Immature natural killer cell (primary cell): ENCODE measurements around the gene SLC9C2. TPM values are rescaled to one million over a fixed set of nuclear protein-coding genes. Genes with fewer than 3 reads are reported as not detected.
"Not testable (repeated sequence)": the region's sequence is repeated elsewhere in the genome, so short reads cannot be mapped to it uniquely, and the experiment has no call there.

Experiments
- DNase-seq, 3 donors: peaks; one replicate each; pipeline ENCODE4 v3.0.0; 2022; ENCODE audit warnings: mixed read lengths in 1 of 3
- H3K27ac Mint-ChIP-seq, 6 donors: one replicate each; pipeline ENCODE4 v1.8.0; 2020; ENCODE audit warnings: mixed read lengths in 6 of 6, mild to moderate bottlenecking in 5 of 6, inconsistent platforms in 4 of 6, moderate library complexity in 3 of 6
- H3K27me3 Mint-ChIP-seq, 3 donors: one replicate each; pipeline ENCODE4 v1.8.0; 2020 to 2021; ENCODE audit warnings: low read depth in 3 of 3, mild to moderate bottlenecking in 3 of 3, mixed read lengths in 3 of 3, moderate library complexity in 3 of 3, inconsistent platforms in 1 of 3
- H3K36me3 Mint-ChIP-seq, 3 donors: one replicate each; pipeline ENCODE4 v1.8.0; 2020; ENCODE audit warnings: mixed read lengths in 3 of 3, inconsistent platforms in 2 of 3, mild to moderate bottlenecking in 2 of 3
- H3K4me1 Mint-ChIP-seq, 2 donors: one replicate each; pipeline ENCODE4 v1.8.0; 2020; ENCODE audit warnings: inconsistent platforms in 2 of 2, mild to moderate bottlenecking in 2 of 2, mixed read lengths in 2 of 2, moderate library complexity in 1 of 2
- H3K4me3 Mint-ChIP-seq, 5 donors: one replicate each; pipeline ENCODE4 v1.8.0; 2020; ENCODE audit warnings: mild to moderate bottlenecking in 5 of 5, mixed read lengths in 5 of 5, inconsistent platforms in 3 of 5, moderate library complexity in 3 of 5
- H3K9me3 Mint-ChIP-seq, 6 donors: one replicate each; pipeline ENCODE4 v1.8.0; 2020; ENCODE audit warnings: mild to moderate bottlenecking in 6 of 6, mixed read lengths in 6 of 6, inconsistent platforms in 4 of 6, moderate library complexity in 3 of 6
- polyA plus RNA-seq, 3 donors: library from polyadenylated mRNA; unstranded; fragments of 300-500 nt; fragmentation: Illumina TruSeq; gene quantifications; one replicate each; pipeline ENCODE4 v1.2.3, GENCODE V29; 2021

SLC9C2 gene
- polyA plus RNA-seq, 3 donors from 2014 or later: not detected

- Mint-ChIP-seq H3K27me3 (peaks cover 0 to 9% (median 4%) of the 10 kb centered on the region in 3 donors), H3K4me1 (no peaks in the 10 kb centered on the region), H3K36me3 (no peaks in the 10 kb centered on the region), H3K4me3 (no peak overlapping the region), H3K27ac (no peak overlapping the region), H3K9me3 (no peaks in the 10 kb centered on the region)
- DNase-seq: no peak
Observed at GRCh38 chr1:173502104-173502503, 100.8 kb downstream of the SLC9C2 start.

GRCh38 chr1:173499729-173500128 is 103.1 kb downstream of the SLC9C2 start:
- Mint-ChIP-seq H3K36me3 (no peaks in the 10 kb centered on the region), H3K9me3 (no peaks in the 10 kb centered on the region), H3K27ac (no peak overlapping the region), H3K4me1 (no peaks in the 10 kb centered on the region), H3K4me3 (no peak overlapping the region), H3K27me3 (peaks cover 0 to 9% (median 2%) of the 10 kb centered on the region in 3 donors)
- no peak for DNase-seq

GRCh38 chr1:173496757-173497320 is 106.0 kb downstream of the SLC9C2 start:
- H3K36me3 Mint-ChIP-seq: peaks cover 0 to 7% (median 0%) of the 10 kb centered on the region in 3 donors

GRCh38 chr1:173495609-173496267 is 107.1 kb downstream of the SLC9C2 start:
- H3K27ac Mint-ChIP-seq: no peak overlapping the region
- H3K4me3 Mint-ChIP-seq: no peak overlapping the region
- H3K4me1 Mint-ChIP-seq: no peaks in the 10 kb centered on the region
- no peaks in the 10 kb centered on the region for H3K9me3 Mint-ChIP-seq
- no peaks in the 10 kb centered on the region for H3K27me3 Mint-ChIP-seq
- H3K36me3 Mint-ChIP-seq: peaks cover 0 to 7% (median 0%) of the 10 kb centered on the region in 3 donors
- no peak for DNase-seq

More at GRCh38 chr1:173496757-173497320, 106.0 kb downstream of the SLC9C2 start:
- DNase-seq: no peak
- Mint-ChIP-seq H3K27ac (no peak overlapping the region), H3K27me3 (peaks cover 0 to 2% (median 0%) of the 10 kb centered on the region in 3 donors), H3K4me1 (no peaks in the 10 kb centered on the region), H3K9me3 (no peaks in the 10 kb centered on the region), H3K4me3 (no peak overlapping the region)

GRCh38 chr1:173493125-173493524 is 109.7 kb downstream of the SLC9C2 start:
- not testable (repeated sequence) for H3K27me3 Mint-ChIP-seq, H3K9me3 Mint-ChIP-seq, H3K4me1 Mint-ChIP-seq, DNase-seq, H3K4me3 Mint-ChIP-seq
- Mint-ChIP-seq H3K36me3 (peaks cover 10 to 31% (median 14%) of the 10 kb centered on the region in 3 donors), H3K27ac (peak overlapping the region in 1 of 6 donors; percentile 20)

GRCh38 chr1:173491508-173491907 is 111.4 kb downstream of the SLC9C2 start:
- no peaks in the 10 kb centered on the region for H3K9me3 Mint-ChIP-seq
- no peaks in the 10 kb centered on the region for H3K27me3 Mint-ChIP-seq
- H3K36me3 Mint-ChIP-seq: peaks cover 21 to 42% (median 22%) of the 10 kb centered on the region in 3 donors
- no peak overlapping the region for H3K4me3 Mint-ChIP-seq
- H3K4me1 Mint-ChIP-seq: no peaks in the 10 kb centered on the region
- no peak overlapping the region for H3K27ac Mint-ChIP-seq
- no peak for DNase-seq

- H3K36me3 Mint-ChIP-seq: peaks cover 31 to 56% (median 33%) of the 10 kb centered on the region in 3 donors
- H3K27me3 Mint-ChIP-seq: no peaks in the 10 kb centered on the region
- H3K9me3 Mint-ChIP-seq: no peaks in the 10 kb centered on the region
- H3K4me1 Mint-ChIP-seq: no peaks in the 10 kb centered on the region
- H3K4me3 Mint-ChIP-seq: no peak overlapping the region
- no peak overlapping the region for H3K27ac Mint-ChIP-seq
- no peak for DNase-seq
Observed at GRCh38 chr1:173489929-173490328, 112.9 kb downstream of the SLC9C2 start.

- Mint-ChIP-seq H3K27ac (no peak overlapping the region), H3K27me3 (no peaks in the 10 kb centered on the region), H3K9me3 (no peaks in the 10 kb centered on the region), H3K4me1 (no peaks in the 10 kb centered on the region), H3K36me3 (peaks cover 38 to 62% (median 40%) of the 10 kb centered on the region in 3 donors), H3K4me3 (no peak overlapping the region)
- no peak for DNase-seq
Observed at GRCh38 chr1:173489149-173489600, 113.7 kb downstream of the SLC9C2 start.

- peak overlapping the region in 1 of 6 donors; percentile 20 for H3K27ac Mint-ChIP-seq
- H3K27me3 Mint-ChIP-seq: no peaks in the 10 kb centered on the region
- no peaks in the 10 kb centered on the region for H3K4me1 Mint-ChIP-seq
- DNase-seq: no peak
- no peak overlapping the region for H3K4me3 Mint-ChIP-seq
- H3K36me3 Mint-ChIP-seq: peaks cover 39 to 60% (median 44%) of the 10 kb centered on the region in 3 donors
- no peaks in the 10 kb centered on the region for H3K9me3 Mint-ChIP-seq
Observed at GRCh38 chr1:173488001-173488400, 114.9 kb downstream of the SLC9C2 start.

- no peak for DNase-seq
- Mint-ChIP-seq H3K4me1 (no peaks in the 10 kb centered on the region), H3K27ac (no peak overlapping the region), H3K9me3 (no peaks in the 10 kb centered on the region), H3K36me3 (peaks cover 46 to 78% (median 56%) of the 10 kb centered on the region in 3 donors), H3K27me3 (peaks cover 0 to 1% (median 1%) of the 10 kb centered on the region in 3 donors), H3K4me3 (no peak overlapping the region)
Observed at GRCh38 chr1:173485401-173485800, 117.5 kb downstream of the SLC9C2 start.

- Mint-ChIP-seq H3K4me1 (peaks cover 0 to 9% of the 10 kb centered on the region in 2 donors), H3K27me3 (peaks cover 0 to 1% (median 1%) of the 10 kb centered on the region in 3 donors), H3K36me3 (peaks cover 42 to 68% (median 56%) of the 10 kb centered on the region in 3 donors), H3K4me3 (no peak overlapping the region), H3K9me3 (no peaks in the 10 kb centered on the region), H3K27ac (no peak overlapping the region)
- no peak for DNase-seq
Observed at GRCh38 chr1:173484276-173484675, 118.6 kb downstream of the SLC9C2 start.

GRCh38 chr1:173482683-173483082 is 120.2 kb downstream of the SLC9C2 start:
- Mint-ChIP-seq H3K4me1 (peaks cover 11 to 25% of the 10 kb centered on the region in 2 donors), H3K27ac (no peak overlapping the region), H3K27me3 (peaks cover 1 to 3% (median 1%) of the 10 kb centered on the region in 3 donors), H3K9me3 (no peaks in the 10 kb centered on the region), H3K4me3 (no peak overlapping the region), H3K36me3 (peaks cover 35 to 53% (median 43%) of the 10 kb centered on the region in 3 donors)
- DNase-seq: no peak

GRCh38 chr1:173481195-173481772 is 121.6 kb downstream of the SLC9C2 start:
- peaks cover 14 to 31% of the 10 kb centered on the region in 2 donors for H3K4me1 Mint-ChIP-seq
- DNase-seq: no peak
- peak overlapping the region in 1 of 6 donors; percentile 29 for H3K27ac Mint-ChIP-seq
- peaks cover 25 to 42% (median 32%) of the 10 kb centered on the region in 3 donors for H3K36me3 Mint-ChIP-seq
- H3K27me3 Mint-ChIP-seq: peaks cover 5 to 9% (median 5%) of the 10 kb centered on the region in 3 donors
- no peak overlapping the region for H3K4me3 Mint-ChIP-seq
- H3K9me3 Mint-ChIP-seq: no peaks in the 10 kb centered on the region

GRCh38 chr1:173479649-173480048 is 123.2 kb downstream of the SLC9C2 start:
- Mint-ChIP-seq H3K4me3 (no peak overlapping the region), H3K27ac (peak overlapping the region in 1 of 6 donors; percentile 27), H3K9me3 (no peaks in the 10 kb centered on the region), H3K4me1 (peaks cover 31 to 47% of the 10 kb centered on the region in 2 donors), H3K36me3 (peaks cover 15 to 29% (median 21%) of the 10 kb centered on the region in 3 donors), H3K27me3 (peaks cover 5 to 9% (median 6%) of the 10 kb centered on the region in 3 donors)
- no peak for DNase-seq
